ENCODE data around the gene IPPK.

Gene IPPK

GRCh38 chr9:92655896-92656536, 13.9 kb downstream of the IPPK start:
- DNase-seq = no peak

DNA sequence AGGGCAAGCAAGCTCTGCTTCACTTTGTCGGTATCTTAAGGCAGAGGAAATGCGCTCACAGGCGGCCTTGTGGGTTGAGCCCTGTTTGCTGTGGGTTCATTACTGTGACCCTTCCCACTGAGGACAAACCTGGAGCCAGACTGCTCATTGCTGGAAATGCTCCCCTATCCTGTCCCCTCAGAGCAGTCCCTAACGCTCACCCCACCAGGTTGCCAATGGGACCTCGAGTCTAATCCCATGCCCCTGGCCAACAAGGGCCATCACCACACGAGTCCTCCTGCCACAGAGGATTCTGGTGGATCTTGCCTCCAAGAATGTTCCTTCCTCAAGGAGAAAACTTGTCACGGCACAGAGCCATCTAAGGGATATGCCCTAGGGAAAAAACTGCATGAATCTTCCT, 14.6 kb downstream of the IPPK start:
- no peak for DNase-seq

DNA sequence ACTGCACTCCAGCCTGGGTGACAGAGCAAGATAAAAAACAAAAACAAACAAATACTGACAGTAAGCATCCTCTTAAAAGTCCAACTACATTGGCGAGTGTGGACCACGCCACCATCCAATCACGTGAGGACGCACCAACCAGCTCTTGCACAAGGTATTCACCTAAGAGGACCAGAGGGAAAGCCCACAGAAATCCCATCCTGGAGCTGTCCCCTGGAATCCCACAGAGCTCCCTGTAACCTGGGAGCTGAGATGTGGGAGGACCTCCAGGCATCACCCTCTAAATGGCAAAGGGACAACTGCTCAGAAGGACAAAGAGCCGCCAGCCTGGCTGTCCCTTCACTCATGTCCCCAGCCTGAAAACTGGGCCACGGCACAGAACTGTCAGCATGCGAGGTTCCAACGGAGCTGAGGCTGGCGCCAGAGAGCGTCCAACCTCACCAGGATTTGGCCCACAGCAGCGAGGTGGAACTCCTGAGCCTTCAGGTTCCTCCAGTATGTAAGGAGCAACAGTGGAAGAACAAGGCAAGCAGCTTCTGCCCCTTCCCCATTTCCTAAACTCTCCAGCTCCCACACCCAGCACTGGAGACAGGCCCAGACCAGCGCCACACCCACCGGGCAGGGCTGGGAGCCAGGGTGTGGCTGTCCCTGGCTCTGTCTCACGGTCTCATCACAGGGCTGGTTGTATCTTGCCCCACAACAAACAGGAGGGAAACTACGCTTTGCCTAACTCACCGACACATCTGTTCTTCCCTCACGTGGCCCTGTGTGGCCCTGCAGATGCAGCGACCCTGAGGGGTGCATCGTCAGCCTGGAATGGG, 15.2 kb downstream of the IPPK start:
- DNase-seq = no peak

DNA sequence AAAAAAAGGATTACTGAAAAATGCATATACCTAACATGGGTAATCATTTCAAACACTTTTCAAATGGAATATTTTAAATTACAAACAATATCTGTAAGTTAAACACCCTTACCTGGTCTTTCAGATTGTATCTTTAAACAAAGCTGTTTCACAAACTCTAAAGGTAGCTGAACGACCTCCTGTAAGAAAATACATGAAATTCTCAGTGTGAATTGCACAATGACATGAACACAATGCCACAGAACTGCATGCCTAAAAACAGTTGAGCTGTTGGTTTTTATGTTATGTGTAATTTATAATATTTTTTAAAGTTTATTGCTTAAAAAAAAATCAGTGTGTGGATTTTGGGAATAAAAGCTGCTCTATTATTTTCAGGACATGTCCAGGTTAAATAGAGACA, 17.5 kb downstream of the IPPK start:
- DNase-seq = no peak

GRCh38 chr9:92650839-92651621, 18.9 kb downstream of the IPPK start:
- no peak for DNase-seq

DNA sequence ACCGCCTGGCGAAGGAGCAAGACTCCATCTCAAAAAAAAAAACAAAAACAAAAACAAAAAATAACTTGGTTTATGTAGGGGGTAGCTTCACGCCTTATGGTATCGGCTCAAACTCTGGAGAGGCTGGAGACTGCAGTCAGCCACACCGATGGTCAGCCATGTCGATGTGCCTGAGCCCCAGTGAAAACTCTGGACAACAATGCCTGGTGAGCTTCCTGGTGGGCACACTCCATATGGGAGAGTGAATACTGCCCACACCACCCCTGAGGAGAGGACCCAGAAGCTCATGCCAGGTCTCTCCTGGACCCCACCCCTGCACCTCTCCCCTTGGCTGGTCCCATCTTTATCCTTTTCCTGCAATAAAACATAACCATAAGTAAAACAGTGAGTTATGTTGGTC, 19.6 kb downstream of the IPPK start:
- no peak for DNase-seq

GRCh38 chr9:92649007-92649406, 20.9 kb downstream of the IPPK start:
- DNase-seq = no peak

- no peak for DNase-seq
These were observed 21.4 kb downstream of the IPPK start for GRCh38 chr9:92648474-92648971.

- no peak for DNase-seq
These were observed 22.1 kb downstream of the IPPK start for GRCh38 chr9:92647671-92648473.

GRCh38 chr9:92645041-92645440, 24.9 kb downstream of the IPPK start:
- DNase-seq = no peak

GRCh38 chr9:92644278-92644677, 25.7 kb downstream of the IPPK start:
- DNase-seq = no peak

- no peak for DNase-seq
These were observed 27.4 kb downstream of the IPPK start for GRCh38 chr9:92642564-92642963.

- no peak for DNase-seq
These were observed 27.9 kb downstream of the IPPK start for GRCh38 chr9:92642041-92642451.

DNA sequence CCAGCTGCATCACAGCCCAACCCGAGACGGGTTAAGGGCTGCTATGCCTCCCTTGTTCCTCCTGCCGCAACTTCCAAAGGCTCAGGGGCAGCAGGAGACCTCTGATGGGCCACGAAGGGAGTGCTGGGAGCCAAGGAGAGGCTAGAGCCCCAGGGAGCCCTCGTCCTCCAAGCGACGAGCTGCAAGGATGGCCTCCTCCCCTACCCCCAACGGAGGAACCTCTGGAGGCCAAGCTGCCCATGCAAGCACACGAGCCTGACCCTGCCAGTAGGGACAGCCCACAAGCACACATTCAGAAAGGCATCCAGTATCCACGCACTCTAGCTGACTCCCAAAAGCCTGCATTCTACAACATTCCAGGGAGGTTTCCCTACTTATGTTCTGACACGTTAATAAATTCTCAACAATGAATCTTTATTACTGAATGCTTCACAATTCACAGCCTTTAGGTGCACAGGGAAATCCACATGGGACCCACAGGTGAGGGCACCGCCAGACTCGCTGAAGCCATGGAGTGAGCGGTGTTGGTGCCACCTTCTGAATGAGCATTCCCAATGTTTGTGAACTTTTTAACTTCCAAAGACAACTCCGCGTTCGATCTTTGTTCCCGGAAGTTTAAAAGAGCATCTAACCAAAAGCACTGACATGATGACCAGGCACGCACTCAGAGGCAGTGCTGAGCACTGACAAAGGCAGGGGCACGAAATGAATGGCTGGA, 28.7 kb downstream of the IPPK start:
- no peak for DNase-seq

DNA sequence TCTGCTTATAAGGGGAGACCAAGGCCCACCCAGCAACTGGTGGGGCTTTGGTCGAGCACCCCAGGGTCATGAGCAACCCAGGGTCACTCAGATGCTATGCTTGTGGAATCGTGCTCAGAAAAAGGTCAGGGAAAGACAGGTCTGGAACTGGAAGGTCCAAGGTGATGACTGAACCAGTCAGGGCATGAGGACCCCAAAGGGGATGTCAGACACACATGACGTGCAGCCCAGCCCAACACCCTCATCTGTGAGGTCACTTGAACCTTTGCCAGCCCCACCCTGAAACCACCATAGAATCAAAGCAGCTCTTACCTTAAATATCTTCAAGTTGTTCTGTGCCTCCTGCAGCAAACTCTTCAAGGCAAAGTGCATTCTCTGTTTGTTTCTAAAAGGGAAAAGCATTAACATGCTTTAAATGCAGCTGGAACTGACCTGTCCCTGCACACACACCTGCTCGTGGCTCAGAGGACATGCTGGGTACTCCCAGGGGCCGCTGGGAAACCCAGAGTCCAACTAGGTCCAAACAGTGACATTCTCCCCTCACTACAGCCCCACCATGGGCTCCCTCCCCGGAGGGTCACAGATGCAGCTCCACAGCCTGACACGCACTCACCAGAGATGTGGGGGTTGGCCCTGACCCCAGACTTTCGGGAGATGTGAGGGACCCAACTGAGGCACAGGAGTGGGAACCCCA, 29.4 kb downstream of the IPPK start:
- DNase-seq = no peak

- no peak for DNase-seq
These were observed 30.1 kb downstream of the IPPK start for GRCh38 chr9:92639791-92640271.

- DNase-seq = no peak
These were observed 30.8 kb downstream of the IPPK start for GRCh38 chr9:92639124-92639523.

DNA sequence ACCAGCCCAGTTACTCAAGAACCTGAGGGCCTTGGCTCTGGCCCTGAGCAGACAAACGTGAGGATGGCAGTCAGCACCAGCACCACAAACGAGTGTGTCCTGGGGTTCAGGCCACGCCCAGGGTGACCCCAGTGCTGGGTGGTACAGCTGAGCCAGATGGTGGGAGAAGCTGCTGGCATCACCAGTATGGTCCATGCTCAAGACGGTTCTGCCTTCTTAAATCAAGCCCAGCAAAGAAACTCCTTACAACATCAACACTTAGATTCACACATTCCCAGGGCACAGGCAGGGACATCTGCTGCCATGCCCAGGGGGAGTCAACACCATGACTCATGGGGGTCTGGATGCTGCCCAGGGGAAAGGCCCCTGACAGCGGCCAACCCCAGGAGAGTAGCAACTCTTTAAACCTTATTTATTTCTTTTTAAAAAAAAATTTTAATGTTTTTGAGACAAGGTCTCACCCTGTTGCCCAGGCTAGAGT, 31.3 kb downstream of the IPPK start:
- DNase-seq = no peak

DNA sequence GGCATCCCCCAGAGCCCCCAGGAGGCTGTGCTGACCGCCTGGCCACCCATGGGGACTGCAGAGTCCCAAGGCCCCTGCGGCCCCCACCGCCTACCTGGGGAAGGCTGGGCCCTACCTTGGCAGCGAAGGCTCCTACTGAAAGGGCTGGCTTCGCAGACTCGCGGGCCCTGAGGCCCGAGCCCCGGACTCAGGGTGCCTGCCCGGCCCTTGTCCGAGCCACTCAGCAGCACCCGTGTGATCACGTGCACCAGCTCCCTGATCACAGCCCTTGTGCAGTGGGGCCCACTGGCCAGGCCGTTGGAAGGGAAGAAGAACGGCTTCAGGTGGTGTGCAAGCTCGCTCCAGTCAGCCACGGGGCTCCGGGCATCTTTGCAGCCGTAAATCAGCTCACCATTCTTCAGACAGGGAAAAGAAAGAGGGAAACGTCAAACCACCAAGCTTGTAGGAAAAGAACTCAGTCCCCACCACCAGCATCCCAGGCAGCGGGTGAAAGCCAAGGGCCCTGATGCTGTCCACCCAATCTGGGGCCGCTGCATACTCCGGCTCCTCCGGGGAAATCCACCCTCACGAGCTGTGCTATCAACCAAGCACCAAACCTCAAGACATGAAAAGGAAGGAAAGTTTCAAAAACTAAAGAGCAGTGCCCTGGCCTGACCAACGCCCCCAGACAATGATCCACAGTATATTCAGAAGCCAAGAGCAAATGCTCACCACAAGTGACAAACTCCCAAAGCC, 31.9 kb downstream of the IPPK start:
- DNase-seq = no peak

GRCh38 chr9:92637326-92637725, 32.6 kb downstream of the IPPK start:
- no peak for DNase-seq
